K562 (cell line): ENCODE measurements around the gene INCA1. TPM values are rescaled to one million over a fixed set of nuclear protein-coding genes. Genes with fewer than 3 reads are reported as not detected.

ENCODE experiments used
- ATAC-seq: fragments of 200-7000 bp; cut with Tn5 transposase; 3 replicates; pipeline ENCODE4 v1.9.1; 2020; ENCODE audit warnings: moderate library complexity
- BruUV-seq: library from RNA; stranded (reverse); fragments of 400-500 nt; replicated peaks from 2 replicates; lab custom pipeline; 2021; lab: Mats Ljungman, UMichigan
- CTCF ChIA-PET: fragments of 300-600 bp; formaldehyde crosslinking; extraction: SDS; loops from one replicate; lab custom pipeline; 2021; ENCODE audit warnings: low intra/inter-chr PET ratio; lab: Yijun Ruan, JAX
- POLR2A ChIA-PET: fragments of 300-600, 350-650 bp; sonication (Branson Sonifier 250); formaldehyde crosslinking; extraction: SDS; loops from one replicate; lab custom pipeline; 2021; ENCODE audit warnings: antibody characterized with exemption, inconsistent platforms; lab: Yijun Ruan, JAX
- DNase-seq, 4 experiments: peaks; one replicate each; pipeline versions ENCODE4 v3.0.0 to v3.0.0-alpha.2; 2011 to 2018; ENCODE audit warnings: low spot score in 3 of 4, mixed read lengths in 3 of 4; ENCODE audit errors: extremely low read depth in 1 of 4
- FAIRE-seq: peaks from 2 replicates; lab custom pipeline; 2011; peaks lifted over from hg19 to GRCh38; lab: Jason Lieb, UNC
- H2AFZ ChIP-seq: 2 replicates; pipeline ENCODE4 v1.6.0; 2011; ENCODE audit warnings: low read depth, low read length, control low read depth, inconsistent platforms
- H3K27ac ChIP-seq: fragments of 200-600 bp; 3 replicates; pipeline ENCODE4 v1.8.0; 2011; ENCODE audit warnings: low read depth, mild to moderate bottlenecking, control low read depth, inconsistent platforms, low read length, moderate library complexity, mixed read lengths; ENCODE audit errors: extremely low read depth
- H3K27me3 ChIP-seq, 2 experiments: fragments of 300-600 bp in 1 of 2; 2 replicates in 1 of 2; 3 replicates in 1 of 2; pipeline versions ENCODE4 v1.6.0 to v1.8.0; 2011; ENCODE audit warnings: inconsistent platforms in 2 of 2, low read length in 2 of 2, mild to moderate bottlenecking in 1 of 2, mixed read lengths in 1 of 2, moderate library complexity in 1 of 2; ENCODE audit not compliant: control insufficient read depth in 2 of 2, insufficient read depth in 2 of 2
- H3K36me3 ChIP-seq: fragments of 300-600 bp; 3 replicates; pipeline ENCODE4 v1.8.0; 2011; ENCODE audit warnings: mild to moderate bottlenecking, low read length, inconsistent platforms; ENCODE audit not compliant: control insufficient read depth, insufficient read depth
- H3K4me1 ChIP-seq, 2 experiments: fragments of 200-600 bp in 1 of 2; replicated peaks in 1 of 2; 2 replicates in 1 of 2; 3 replicates in 1 of 2; pipeline versions ENCODE4 v1.5.1 to v1.8.0; 2011; ENCODE audit warnings: inconsistent platforms in 2 of 2, low read length in 2 of 2, mild to moderate bottlenecking in 1 of 2, mixed read lengths in 1 of 2, moderate library complexity in 1 of 2; ENCODE audit not compliant: control insufficient read depth in 2 of 2, insufficient read depth in 2 of 2
- H3K4me2 ChIP-seq: 2 replicates; pipeline ENCODE4 v1.6.1; 2011; ENCODE audit warnings: low read length, control low read depth, inconsistent platforms, mixed read lengths; ENCODE audit not compliant: insufficient read depth
- H3K4me3 ChIP-seq: fragments of 200-600 bp; sonication (generic), shearing (Covaris generic); 2 replicates; pipeline ENCODE4 v1.5.1; 2016; ENCODE audit warnings: control low read depth, inconsistent platforms
- H3K79me2 ChIP-seq: fragments of 200-600 bp; 3 replicates; pipeline ENCODE4 v1.8.0; 2011; ENCODE audit warnings: low read length, inconsistent platforms; ENCODE audit not compliant: control insufficient read depth, insufficient read depth
- H3K9ac ChIP-seq, 2 experiments: 2 replicates each; pipeline versions ENCODE4 v1.6.0 to v1.6.1; 2011; ENCODE audit warnings: low read depth in 2 of 2, low read length in 2 of 2, control low read depth in 1 of 2, inconsistent platforms in 1 of 2, mild to moderate bottlenecking in 1 of 2, mixed read lengths in 1 of 2; ENCODE audit not compliant: insufficient read depth in 1 of 2
- H3K9me1 ChIP-seq: one replicate; pipeline ENCODE4 v1.6.0; 2011; ENCODE audit warnings: inconsistent platforms, mild to moderate bottlenecking, low read length, moderate library complexity; ENCODE audit not compliant: control insufficient read depth, insufficient read depth
- H3K9me3 ChIP-seq: replicated peaks from 2 replicates; pipeline ENCODE4 v1.5.1; 2011; ENCODE audit warnings: low read depth, low read length, inconsistent platforms; ENCODE audit not compliant: control insufficient read depth, insufficient read depth
- H4K20me1 ChIP-seq: replicated peaks from 2 replicates; pipeline ENCODE4 v1.6.1; 2011; ENCODE audit warnings: low read length, inconsistent platforms, mixed read lengths; ENCODE audit not compliant: control insufficient read depth, insufficient read depth
- CEBPB ChIP-seq: fragments of 450-650 bp; IDR thresholded peaks from 2 replicates; pipeline ENCODE4 v1.6.1; 2016; ENCODE audit warnings: missing genetic modification characterization, missing compliant biosample characterization
- CEBPG ChIP-seq, 3 experiments: fragments of 200-800 bp in 1 of 3; sonication (Bioruptor generic) in 1 of 3; sonication (generic) in 1 of 3; formaldehyde crosslinking in 1 of 3; IDR thresholded peaks in 2 of 3; conservative IDR thresholded peaks in 1 of 3; 2 replicates each; pipeline versions ENCODE4 v1.6.1 to v1.8.0; 2016 to 2022; ENCODE audit warnings: missing compliant biosample characterization in 2 of 3, missing genetic modification characterization in 2 of 3, mild to moderate bottlenecking in 1 of 3, missing genetic modification reagents in 1 of 3
- RAD21 ChIP-seq, 2 experiments: fragments of 250-450 bp in 1 of 2; fragments of 450-650 bp in 1 of 2; sonication (Bioruptor Pico) in 1 of 2; formaldehyde crosslinking in 1 of 2; IDR thresholded peaks in 1 of 2; conservative IDR thresholded peaks in 1 of 2; 2 replicates each; pipeline versions ENCODE4 v1.4.0 to v1.8.0; 2020 to 2022; ENCODE audit warnings: mild to moderate bottlenecking in 2 of 2, moderate library complexity in 1 of 2
- SMC3 ChIP-seq: conservative IDR thresholded peaks from 2 replicates; pipeline ENCODE4 v1.6.1; 2011; ENCODE audit warnings: low read depth, low read length, improper control_type of control experiment; ENCODE audit not compliant: insufficient read depth
- WGBS: fragments of 100-300 bp; shearing (Covaris generic); methylation state at CpG from one replicate; pipeline ENCODE4 v1.1.6; 2016; ENCODE audit warnings: low coverage, mixed read lengths; ENCODE audit not compliant: insufficient coverage; ENCODE audit errors: missing lambda C conversion rate; 5-methylcytosine and 5-hydroxymethylcytosine counted together
- in situ Hi-C: fragments of 300-500 bp; cut with MboI; formaldehyde crosslinking; loops from 4 replicates; pipeline ENCODE4 v1.15.0; 2018; ENCODE audit warnings: inconsistent platforms, mixed read lengths
- intact Hi-C: fragments of 100-400 bp; cut with micrococcal nuclease; formaldehyde crosslinking; loops from 2 replicates; pipeline ENCODE4 v1.14.2; 2022
- polyA plus RNA-seq, 8 experiments: library from polyadenylated mRNA; depleted of rRNA in 4 of 8; stranded (reverse) in 5 of 8; unstranded in 3 of 8; fragments of >200 nt; fragmentation: Nextera tagmentation in 2 of 8; fragmentation: Illumina TruSeq in 1 of 8; extraction: Ambion mirVana in 2 of 8; extraction: Trizol in 1 of 8; gene quantifications; 2 replicates each; pipeline versions ENCODE4 v1.2.1 to v1.2.3, GENCODE V29; 2011 to 2014; ENCODE audit warnings: inconsistent platforms in 1 of 8, missing spikeins in 1 of 8
- total RNA-seq, 7 experiments: library from RNA; depleted of rRNA in 6 of 7; stranded (reverse); fragments of >200 nt in 6 of 7; fragmentation: Illumina TruSeq in 2 of 7; extraction: Trizol in 2 of 7; gene quantifications; 2 replicates each; pipeline versions ENCODE4 v1.2.1 to v1.2.3, GENCODE V29; 2011 to 2021; ENCODE audit warnings: low replicate concordance in 1 of 7
- TF ChIP-seq, protein P1 (sequence below): fragments of 450-650 bp; formaldehyde crosslinking; IDR thresholded peaks from 2 replicates; pipeline ENCODE4 v1.4.0; 2020; ENCODE audit warnings: mild to moderate bottlenecking, moderate library complexity
- TF ChIP-seq, protein P2 (sequence below), 2 experiments: fragments of 450-650 bp; formaldehyde crosslinking in 1 of 2; IDR thresholded peaks; 2 replicates each; pipeline versions ENCODE4 v1.4.0 to v1.6.1; 2014 to 2020; ENCODE audit warnings: mild to moderate bottlenecking in 2 of 2, borderline replicate concordance in 1 of 2, low read depth in 1 of 2
- TF ChIP-seq, protein P3 (sequence below), 3 experiments: IDR thresholded peaks in 2 of 3; conservative IDR thresholded peaks in 1 of 3; 2 replicates each; pipeline ENCODE4 v1.5.1; 2011 to 2012; ENCODE audit warnings: low read length in 3 of 3, mild to moderate bottlenecking in 3 of 3, control low read depth in 2 of 3, improper control_type of control experiment in 1 of 3, inconsistent platforms in 1 of 3, low read depth in 1 of 3, mixed read lengths in 1 of 3, moderate library complexity in 1 of 3; ENCODE audit not compliant: insufficient read depth in 2 of 3

The INCA1 gene
- total and polyA plus RNA-seq, 9 of the 15 experiments (the other 6 are each of a cell fraction or from before 2014, with no cell fraction given), result 0.08 to 0.50 (median 0.13) TPM; not detected in 4

DNA sequence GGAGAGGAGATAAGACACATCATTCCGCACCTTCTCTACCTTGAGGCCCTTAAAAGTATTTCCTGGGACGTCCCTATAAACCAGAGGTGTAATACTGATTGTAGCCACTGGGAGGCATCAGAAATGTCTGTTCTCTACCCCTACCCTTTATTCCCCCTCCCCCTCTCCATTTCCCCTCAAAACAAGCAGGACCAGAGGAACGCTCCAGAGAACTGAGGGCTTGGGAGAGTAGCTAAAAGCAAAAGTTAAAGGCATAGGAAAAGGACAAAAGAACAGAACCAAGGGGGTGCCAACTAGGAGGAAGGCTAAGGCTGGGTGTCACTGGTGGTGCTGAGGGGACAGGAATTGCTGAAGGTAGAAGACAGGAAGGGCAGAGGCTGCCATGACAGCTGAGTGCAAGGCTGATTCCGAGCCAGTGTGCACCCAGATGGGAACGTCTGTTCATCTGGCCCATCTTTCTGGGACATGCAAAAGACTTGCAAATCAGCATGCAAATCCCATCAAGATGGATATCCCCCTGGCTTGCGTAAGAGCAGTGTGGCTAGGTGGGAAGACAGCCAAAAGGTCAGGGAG, 16.6 kb downstream of the INCA1 start:
- Histone ChIP-seq H3K27ac (no peak overlapping the region), H2AFZ (no peak overlapping the region), H3K9ac (no peak overlapping the region), H3K9me3 (no peaks in the 10 kb centered on the region), H3K9me1 (no peaks in the 10 kb centered on the region), H3K4me3 (no peak overlapping the region), H3K4me1 (peaks cover 0 to 6% of the 10 kb centered on the region in 2 experiments; a peak in 1 of 5 replicates), H3K36me3 (peaks cover 68% of the 10 kb centered on the region), H4K20me1 (0 out of 2 replicates have a peak, but pooled peaks cover 6% of the 10 kb centered on the region), H3K27me3 (no peaks in the 10 kb centered on the region), H3K79me2 (peaks cover 1% of the 10 kb centered on the region; the same call in 2 of the 3 replicates), H3K4me2 (no peak overlapping the region)
- ChIA-PET POLR2A (interaction anchor here (0.8 to 1.3 kb wide), 3 partner anchors 12 to 19 kb away, joined by 3 to 9 read pairs (median 5); partner anchors contain the start of gene SPAG7), CTCF (interaction anchor here (1.0 to 2.3 kb wide), 2 partner anchors 78 to 81 kb away, joined by 3 to 16 read pairs; no protein-coding TSS in a partner anchor)
- in situ Hi-C loops, result no loop called here
- DNase-seq (peak; percentile 60 to 66 (median 66)), FAIRE-seq (peak; percentile 56), ATAC-seq (peak; percentile 90)
- intact Hi-C loops, result loop anchor here (1.0 kb wide), 1 partner anchor 82 kb away; no protein-coding TSS in a partner anchor
- 22% methylated on average over 4 of the region's 6 CpGs for WGBS
- BruUV-seq, result no TSS peak
- TF ChIP-seq, protein P1, sequence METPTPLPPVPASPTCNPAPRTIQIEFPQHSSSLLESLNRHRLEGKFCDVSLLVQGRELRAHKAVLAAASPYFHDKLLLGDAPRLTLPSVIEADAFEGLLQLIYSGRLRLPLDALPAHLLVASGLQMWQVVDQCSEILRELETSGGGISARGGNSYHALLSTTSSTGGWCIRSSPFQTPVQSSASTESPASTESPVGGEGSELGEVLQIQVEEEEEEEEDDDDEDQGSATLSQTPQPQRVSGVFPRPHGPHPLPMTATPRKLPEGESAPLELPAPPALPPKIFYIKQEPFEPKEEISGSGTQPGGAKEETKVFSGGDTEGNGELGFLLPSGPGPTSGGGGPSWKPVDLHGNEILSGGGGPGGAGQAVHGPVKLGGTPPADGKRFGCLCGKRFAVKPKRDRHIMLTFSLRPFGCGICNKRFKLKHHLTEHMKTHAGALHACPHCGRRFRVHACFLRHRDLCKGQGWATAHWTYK (CRISPR knock-in tag), result no peak
- TF ChIP-seq CEBPG (CRISPR knock-in tag; IDR thresholded peaks at IDR 0.05), result no peak
- TF ChIP-seq CEBPG (tag; conservative IDR thresholded peaks at IDR 0.05 in 1 of 2, IDR thresholded peaks at IDR 0.05 in 1 of 2), result no peak
- TF ChIP-seq, protein P2, sequence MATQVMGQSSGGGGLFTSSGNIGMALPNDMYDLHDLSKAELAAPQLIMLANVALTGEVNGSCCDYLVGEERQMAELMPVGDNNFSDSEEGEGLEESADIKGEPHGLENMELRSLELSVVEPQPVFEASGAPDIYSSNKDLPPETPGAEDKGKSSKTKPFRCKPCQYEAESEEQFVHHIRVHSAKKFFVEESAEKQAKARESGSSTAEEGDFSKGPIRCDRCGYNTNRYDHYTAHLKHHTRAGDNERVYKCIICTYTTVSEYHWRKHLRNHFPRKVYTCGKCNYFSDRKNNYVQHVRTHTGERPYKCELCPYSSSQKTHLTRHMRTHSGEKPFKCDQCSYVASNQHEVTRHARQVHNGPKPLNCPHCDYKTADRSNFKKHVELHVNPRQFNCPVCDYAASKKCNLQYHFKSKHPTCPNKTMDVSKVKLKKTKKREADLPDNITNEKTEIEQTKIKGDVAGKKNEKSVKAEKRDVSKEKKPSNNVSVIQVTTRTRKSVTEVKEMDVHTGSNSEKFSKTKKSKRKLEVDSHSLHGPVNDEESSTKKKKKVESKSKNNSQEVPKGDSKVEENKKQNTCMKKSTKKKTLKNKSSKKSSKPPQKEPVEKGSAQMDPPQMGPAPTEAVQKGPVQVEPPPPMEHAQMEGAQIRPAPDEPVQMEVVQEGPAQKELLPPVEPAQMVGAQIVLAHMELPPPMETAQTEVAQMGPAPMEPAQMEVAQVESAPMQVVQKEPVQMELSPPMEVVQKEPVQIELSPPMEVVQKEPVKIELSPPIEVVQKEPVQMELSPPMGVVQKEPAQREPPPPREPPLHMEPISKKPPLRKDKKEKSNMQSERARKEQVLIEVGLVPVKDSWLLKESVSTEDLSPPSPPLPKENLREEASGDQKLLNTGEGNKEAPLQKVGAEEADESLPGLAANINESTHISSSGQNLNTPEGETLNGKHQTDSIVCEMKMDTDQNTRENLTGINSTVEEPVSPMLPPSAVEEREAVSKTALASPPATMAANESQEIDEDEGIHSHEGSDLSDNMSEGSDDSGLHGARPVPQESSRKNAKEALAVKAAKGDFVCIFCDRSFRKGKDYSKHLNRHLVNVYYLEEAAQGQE (IDR thresholded peaks at IDR 0.05; ENCODE audit: borderline replicate concordance), result peak; percentile 41; the same call in 1 of the 2 replicates
- TF ChIP-seq, protein P2 (CRISPR knock-in tag; IDR thresholded peaks at IDR 0.05; ENCODE audit: low read depth), result no peak
- TF ChIP-seq, protein P3, sequence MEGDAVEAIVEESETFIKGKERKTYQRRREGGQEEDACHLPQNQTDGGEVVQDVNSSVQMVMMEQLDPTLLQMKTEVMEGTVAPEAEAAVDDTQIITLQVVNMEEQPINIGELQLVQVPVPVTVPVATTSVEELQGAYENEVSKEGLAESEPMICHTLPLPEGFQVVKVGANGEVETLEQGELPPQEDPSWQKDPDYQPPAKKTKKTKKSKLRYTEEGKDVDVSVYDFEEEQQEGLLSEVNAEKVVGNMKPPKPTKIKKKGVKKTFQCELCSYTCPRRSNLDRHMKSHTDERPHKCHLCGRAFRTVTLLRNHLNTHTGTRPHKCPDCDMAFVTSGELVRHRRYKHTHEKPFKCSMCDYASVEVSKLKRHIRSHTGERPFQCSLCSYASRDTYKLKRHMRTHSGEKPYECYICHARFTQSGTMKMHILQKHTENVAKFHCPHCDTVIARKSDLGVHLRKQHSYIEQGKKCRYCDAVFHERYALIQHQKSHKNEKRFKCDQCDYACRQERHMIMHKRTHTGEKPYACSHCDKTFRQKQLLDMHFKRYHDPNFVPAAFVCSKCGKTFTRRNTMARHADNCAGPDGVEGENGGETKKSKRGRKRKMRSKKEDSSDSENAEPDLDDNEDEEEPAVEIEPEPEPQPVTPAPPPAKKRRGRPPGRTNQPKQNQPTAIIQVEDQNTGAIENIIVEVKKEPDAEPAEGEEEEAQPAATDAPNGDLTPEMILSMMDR (IDR thresholded peaks at IDR 0.05 in 2 of 3, conservative IDR thresholded peaks at IDR 0.05 in 1 of 3; ENCODE audit: insufficient read depth in 2 of 3, low read depth in 1 of 3, low read length in 3 of 3), result peak; percentile 54 to 64 (median 60); a peak in 5 of 6 replicates
- TF ChIP-seq RAD21 (CRISPR knock-in tag; conservative IDR thresholded peaks at IDR 0.05 in 1 of 2, IDR thresholded peaks at IDR 0.05 in 1 of 2), result peak in 1 of 2 experiments; percentile 52; a peak in 2 of 4 replicates
- TF ChIP-seq CEBPB (tag), result peak; percentile 57; the same call in 1 of the 2 replicates
- TF ChIP-seq SMC3, result peak; percentile 60
